T-helper 17 cell (primary cell): Measurements from ENCODE around the gene ATCAY. TPM values are rescaled to one million over a fixed set of nuclear protein-coding genes. Genes with fewer than 3 reads are reported as not detected.
"Not testable (repeated sequence)": the region's sequence is repeated elsewhere in the genome, so short reads cannot be mapped to it uniquely, and the experiment has no call there.

Experiments
- ATAC-seq: fragments of 150-1000 bp; cut with Tn5 transposase; 2 replicates; pipeline ENCODE4 v1.10.0; 2021; ENCODE audit warnings: mild to moderate bottlenecking, moderate library complexity
- DNase-seq, 3 donors: peaks; one replicate each; pipeline versions ENCODE4 v3.0.0 to v3.0.0-alpha.2; 2020 to 2021
- H3K9me3 ChIP-seq: one replicate; pipeline ENCODE4 v1.7.0; 2013; ENCODE audit warnings: low read length, mild to moderate bottlenecking; ENCODE audit not compliant: control insufficient read depth, poor library complexity, severe bottlenecking
- H3K27ac Mint-ChIP-seq: one replicate; pipeline ENCODE4 v1.8.0; 2022; ENCODE audit warnings: mild to moderate bottlenecking, moderate library complexity, mixed read lengths
- H3K27me3 Mint-ChIP-seq: one replicate; pipeline ENCODE4 v1.8.0; 2022; ENCODE audit warnings: mixed read lengths
- H3K36me3 Mint-ChIP-seq: one replicate; pipeline ENCODE4 v1.8.0; 2022; ENCODE audit warnings: low read depth, mixed read lengths
- H3K4me1 Mint-ChIP-seq: one replicate; pipeline ENCODE4 v1.8.0; 2022; ENCODE audit warnings: mild to moderate bottlenecking, mixed read lengths
- H3K4me3 Mint-ChIP-seq: one replicate; pipeline ENCODE4 v1.8.0; 2022; ENCODE audit warnings: mild to moderate bottlenecking, moderate library complexity, mixed read lengths
- total RNA-seq, 4 donors: library from RNA in 2 of 4; stranded (reverse) in 2 of 4; gene quantifications; one replicate each; pipeline ENCODE4 v1.2.3 and lab custom pipeline; 2022 to 2026

Gene ATCAY
- total RNA-seq, 2 donors from 2014 or later = 0.60 TPM; not detected in 1

DNA sequence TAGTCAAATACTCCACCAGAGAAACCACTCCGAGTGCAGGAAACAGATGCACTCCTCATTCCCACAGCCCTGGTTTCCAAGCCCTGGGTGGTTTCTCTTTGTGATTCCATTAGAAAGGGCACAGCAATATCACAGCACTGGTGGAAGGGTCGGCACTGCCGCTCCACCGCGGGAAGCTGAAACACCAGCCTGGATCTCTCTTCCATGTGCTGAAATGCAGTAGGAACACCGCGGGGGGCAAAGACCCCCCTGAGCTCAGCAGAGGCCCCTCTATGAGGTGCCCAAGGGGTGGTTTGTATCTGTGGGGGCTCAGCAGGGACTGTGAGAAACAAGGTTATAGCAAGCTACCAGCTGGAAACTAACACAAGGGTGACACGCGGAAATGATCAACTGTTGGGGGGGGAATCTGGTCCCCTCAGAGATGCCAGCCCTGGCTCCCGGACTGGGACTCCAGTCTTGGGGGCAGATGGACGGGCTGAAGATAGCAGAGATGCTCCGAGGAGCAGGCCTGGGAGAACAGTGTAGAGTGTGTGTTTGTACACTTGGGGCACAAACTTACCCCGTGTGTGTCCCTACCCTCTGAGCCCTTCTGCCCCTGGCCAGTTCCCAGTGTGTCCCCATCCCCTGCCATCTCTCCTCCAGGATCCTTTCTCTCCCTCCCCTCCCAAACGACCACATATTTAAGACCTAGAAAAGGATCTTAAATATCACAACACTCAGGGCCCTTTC, 13.4 kb upstream of the ATCAY start:
- Mint-ChIP-seq H3K27ac (peak overlapping the region; percentile 27), H3K27me3 (peaks cover 32% of the 10 kb centered on the region), H3K4me3 (peak overlapping the region; percentile 15)

GRCh38 chr19:3867971-3868769, 12.3 kb upstream of the ATCAY start:
- H3K9me3 ChIP-seq = no peaks in the 10 kb centered on the region
- DNase-seq (no peak), ATAC-seq (no peak)
- Mint-ChIP-seq H3K4me1 (peaks cover 7% of the 10 kb centered on the region), H3K36me3 (peaks cover 6% of the 10 kb centered on the region), H3K4me3 (no peak overlapping the region), H3K27ac (no peak overlapping the region), H3K27me3 (peaks cover 37% of the 10 kb centered on the region)

More for the DNA sequence above, 13.4 kb upstream of the ATCAY start:
- DNase-seq (no peak), ATAC-seq (no peak)
- H3K36me3 Mint-ChIP-seq = peaks cover 6% of the 10 kb centered on the region
- H3K9me3 ChIP-seq = no peaks in the 10 kb centered on the region
- H3K4me1 Mint-ChIP-seq = peaks cover 7% of the 10 kb centered on the region

DNA sequence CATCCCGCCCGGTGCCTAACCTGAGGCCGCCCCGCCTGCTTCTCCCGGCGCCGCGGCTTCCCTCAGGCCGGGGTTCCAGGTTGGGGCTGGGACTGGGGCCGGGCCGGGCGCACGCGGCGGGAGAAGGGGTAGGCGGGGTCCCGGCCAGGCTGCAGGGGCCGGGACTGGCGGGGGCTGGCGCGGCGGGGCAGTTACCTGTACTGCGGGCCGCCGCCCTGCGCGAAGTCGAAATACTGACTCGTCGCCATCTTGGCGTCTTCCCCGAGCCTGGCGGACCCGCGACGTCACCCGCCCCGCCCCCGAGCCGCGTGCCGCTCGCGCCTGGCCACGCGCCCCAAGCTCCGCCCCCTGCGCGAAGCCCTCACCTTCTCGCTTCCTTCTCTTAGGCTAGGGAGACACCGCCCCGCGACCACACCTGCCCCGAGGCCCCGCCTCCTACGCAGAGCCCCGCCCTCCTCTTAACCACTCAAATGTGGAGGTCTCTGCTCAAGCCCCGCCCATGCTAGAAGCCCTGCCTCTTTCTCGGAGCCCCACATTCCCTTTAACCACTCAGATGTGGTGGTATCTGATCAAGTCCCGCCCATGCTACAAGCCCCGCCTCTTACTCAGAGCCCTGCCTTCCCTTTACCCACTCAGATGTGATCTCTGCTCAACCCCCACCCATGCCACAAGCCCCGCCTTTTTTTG, 11.6 kb upstream of the ATCAY start, which contains the start of gene ZFR2:
Gene ZFR2 (minus strand): TSS at position 269 of the 687 bp plus-strand sequence. CDS start 21 bp downstream, at position 248.
- no peaks in the 10 kb centered on the region for H3K9me3 ChIP-seq
- DNase-seq (peak in 1 of 3 donors; percentile 20), ATAC-seq (peak; percentile 44)
- Mint-ChIP-seq H3K27ac (no peak within 1 kb of the TSS), H3K27me3 (peaks cover 41% of the 10 kb centered on the region), H3K4me3 (peak within 1 kb of the TSS; percentile 63), H3K36me3 (peaks cover 6% of the 10 kb centered on the region), H3K4me1 (peaks cover 7% of the 10 kb centered on the region)

DNA sequence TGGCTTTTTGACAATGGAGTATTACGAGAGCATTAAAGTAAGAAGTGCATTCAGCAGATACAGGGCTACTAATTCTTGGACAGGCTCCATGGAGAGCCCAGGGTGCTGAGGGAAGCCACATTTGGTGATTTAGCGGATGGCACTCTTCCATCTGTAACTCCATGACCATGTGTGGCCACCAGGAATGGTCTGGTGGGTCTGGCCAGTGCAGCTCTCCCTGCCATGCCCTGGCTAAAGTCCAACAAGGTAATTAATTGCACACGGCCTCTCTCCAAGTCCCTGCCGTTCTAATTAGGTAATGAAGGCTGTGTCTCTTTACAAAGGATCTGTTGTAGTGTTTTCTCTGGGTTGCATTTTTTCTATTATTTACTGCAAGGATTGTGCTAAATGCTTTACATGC, 7.3 kb upstream of the ATCAY start:
- Mint-ChIP-seq H3K4me1 (peaks cover 7% of the 10 kb centered on the region), H3K27ac (no peak overlapping the region), H3K36me3 (peaks cover 3% of the 10 kb centered on the region), H3K27me3 (peaks cover 34% of the 10 kb centered on the region), H3K4me3 (no peak overlapping the region)
- no peaks in the 10 kb centered on the region for H3K9me3 ChIP-seq
- no peak for DNase-seq
- no peak for ATAC-seq

- ATAC-seq, H3K36me3 Mint-ChIP-seq, H3K27ac Mint-ChIP-seq, H3K4me1 Mint-ChIP-seq, H3K9me3 ChIP-seq, DNase-seq, H3K4me3 Mint-ChIP-seq: not testable (repeated sequence)
- H3K27me3 Mint-ChIP-seq = peaks cover 31% of the 10 kb centered on the region
These were observed 5.8 kb upstream of the ATCAY start for GRCh38 chr19:3874695-3875094.

DNA sequence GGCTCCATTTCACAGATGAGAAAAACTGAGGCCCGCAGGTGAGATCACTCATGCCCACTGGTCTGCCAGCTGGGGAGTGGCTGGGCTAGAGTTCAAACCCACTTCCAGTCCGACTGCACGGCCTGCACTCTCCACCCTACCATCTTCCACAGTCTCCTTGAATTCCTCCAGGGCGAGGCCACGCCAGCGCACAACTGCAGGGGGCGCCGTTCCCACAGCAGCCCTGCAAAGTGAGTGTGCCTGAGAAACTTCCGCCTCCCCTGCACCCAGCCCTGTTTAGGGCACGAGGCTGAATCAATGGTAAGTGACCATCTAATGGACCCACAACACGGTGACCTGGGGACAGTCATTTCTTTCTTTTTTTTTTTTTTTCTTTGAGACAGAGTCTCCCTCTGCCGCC, 829 bp upstream of the ATCAY start:
- H3K36me3 Mint-ChIP-seq = no peaks in the 10 kb centered on the region

GRCh38 chr19:3881272-3882040, 971 bp downstream of the ATCAY start:
- Mint-ChIP-seq H3K36me3 (no peaks in the 10 kb centered on the region), H3K27me3 (peaks cover 49% of the 10 kb centered on the region), H3K4me1 (peaks cover 6% of the 10 kb centered on the region), H3K27ac (no peak overlapping the region), H3K4me3 (peak overlapping the region; percentile 19)
- DNase-seq (no peak), ATAC-seq (no peak)
- no peaks in the 10 kb centered on the region for H3K9me3 ChIP-seq

More for the DNA sequence above, 829 bp upstream of the ATCAY start:
- ATAC-seq (no peak), DNase-seq (no peak)
- H3K9me3 ChIP-seq = no peaks in the 10 kb centered on the region
- Mint-ChIP-seq H3K27me3 (peaks cover 49% of the 10 kb centered on the region), H3K4me1 (peaks cover 6% of the 10 kb centered on the region), H3K27ac (no peak overlapping the region), H3K4me3 (no peak overlapping the region)

- no peak for ATAC-seq
- H3K4me1 Mint-ChIP-seq = peaks cover 6% of the 10 kb centered on the region
- no peak for DNase-seq
- H3K9me3 ChIP-seq = no peaks in the 10 kb centered on the region
- H3K36me3 Mint-ChIP-seq = no peaks in the 10 kb centered on the region
- peak overlapping the region; percentile 19 for H3K4me3 Mint-ChIP-seq
- no peak overlapping the region for H3K27ac Mint-ChIP-seq
- H3K27me3 Mint-ChIP-seq = peaks cover 47% of the 10 kb centered on the region
These were observed 1.5 kb downstream of the ATCAY start for GRCh38 chr19:3882041-3882384.

GRCh38 chr19:3890591-3890990, 10.1 kb downstream of the ATCAY start:
- peaks cover 6% of the 10 kb centered on the region for H3K27me3 Mint-ChIP-seq
- H3K4me1 Mint-ChIP-seq = no peaks in the 10 kb centered on the region
- DNase-seq = no peak
- ATAC-seq = no peak
- no peaks in the 10 kb centered on the region for H3K9me3 ChIP-seq
- peaks cover 2% of the 10 kb centered on the region for H3K36me3 Mint-ChIP-seq
- H3K4me3 Mint-ChIP-seq = no peak overlapping the region
- no peak overlapping the region for H3K27ac Mint-ChIP-seq

GRCh38 chr19:3893509-3894179, 13.2 kb downstream of the ATCAY start:
- no peak overlapping the region for H3K4me3 Mint-ChIP-seq
- no peak for DNase-seq
- H3K27ac Mint-ChIP-seq = no peak overlapping the region
- H3K27me3 Mint-ChIP-seq = peaks cover 6% of the 10 kb centered on the region
- no peaks in the 10 kb centered on the region for H3K9me3 ChIP-seq
- H3K4me1 Mint-ChIP-seq = peaks cover 4% of the 10 kb centered on the region
- ATAC-seq = no peak
- peaks cover 2% of the 10 kb centered on the region for H3K36me3 Mint-ChIP-seq

GRCh38 chr19:3894959-3895358, 14.5 kb downstream of the ATCAY start:
- H3K4me3 Mint-ChIP-seq, H3K4me1 Mint-ChIP-seq, H3K9me3 ChIP-seq, ATAC-seq, H3K27me3 Mint-ChIP-seq, H3K27ac Mint-ChIP-seq, DNase-seq, H3K36me3 Mint-ChIP-seq: not testable (repeated sequence)

DNA sequence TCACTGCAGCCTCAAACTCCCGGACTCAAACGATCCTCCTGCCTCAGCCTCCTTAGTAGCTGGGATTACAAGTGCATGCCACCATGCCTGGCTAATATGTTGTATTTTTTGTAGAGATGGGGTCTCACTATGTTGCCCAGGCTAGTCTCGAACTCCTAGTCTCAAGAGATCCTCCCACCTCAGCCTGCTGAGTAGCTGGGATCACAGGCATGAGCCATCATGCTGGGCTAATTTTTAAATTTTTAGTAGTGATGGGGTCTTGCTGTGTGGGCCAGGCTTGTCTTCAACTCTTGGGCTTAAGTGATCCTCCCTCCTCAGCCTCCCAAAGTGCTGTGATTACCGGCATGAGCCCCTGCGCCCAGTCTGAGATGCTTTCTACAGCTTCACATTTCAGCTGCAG, 15.3 kb downstream of the ATCAY start:
- H3K9me3 ChIP-seq = no peaks in the 10 kb centered on the region
- peaks cover 6% of the 10 kb centered on the region for H3K27me3 Mint-ChIP-seq
- no peak overlapping the region for H3K27ac Mint-ChIP-seq
- H3K4me1 Mint-ChIP-seq = peaks cover 4% of the 10 kb centered on the region
- no peak for DNase-seq
- ATAC-seq = no peak
- peaks cover 5% of the 10 kb centered on the region for H3K36me3 Mint-ChIP-seq
- H3K4me3 Mint-ChIP-seq = no peak overlapping the region
